ENCODE measurements around the gene SH3BP5.

GRCh38 chr3:15313461-15313860 lies 18.9 kb downstream of the SH3BP5 start:
- TF ChIP-seq GATA2 (IDR thresholded peaks at IDR 0.05; ENCODE audit: low read depth, low read length) (no peak), GATA3 (IDR thresholded peaks at IDR 0.05; ENCODE audit: low read depth, low read length) (no peak)

Data from SH-SY5Y (cell line).